ENCODE measurements around the gene DMWD. TPM values are rescaled to one million over a fixed set of nuclear protein-coding genes. Genes with fewer than 3 reads are reported as not detected.

DMWD gene
- total and polyA plus RNA-seq, 2 donors (not counting 1 experiment from before 2014, with no cell fraction given) = 25.1 to 86.4 TPM

- H3K36me3 ChIP-seq (replicated peaks in 1 of 2; ENCODE audit: control extremely low read depth in 1 of 2, control insufficient read depth in 1 of 2, extremely low read depth in 1 of 2, insufficient read depth in 2 of 2, low read length in 1 of 2) = peaks cover 0 to 16% of the 10 kb centered on the region in 2 experiments
- H3K27me3 Mint-ChIP-seq = peaks cover 3% of the 10 kb centered on the region
- H2AFZ ChIP-seq (ENCODE audit: insufficient read depth, low read depth, low read length, poor library complexity, severe bottlenecking) = no peak overlapping the region
- peak overlapping the region; percentile 54 for H3K4me3 Mint-ChIP-seq
- H3K4me1 ChIP-seq (ENCODE audit: control insufficient read depth in 2 of 2, insufficient read depth in 2 of 2, low read length in 2 of 2) = peaks cover 19 to 23% of the 10 kb centered on the region in 2 donors
- no peaks in the 10 kb centered on the region for H3K79me2 ChIP-seq (ENCODE audit: control insufficient read depth, insufficient read depth, low read length)
- ChIA-PET CTCF (interaction anchor here (0.5 to 2.2 kb wide), 27 partner anchors 9 to 1127 kb away, joined by 3 to 23 read pairs (median 4); partner anchors contain the start of genes DMWD, IRF2BP1, SIX5 and SYMPK), POLR2A (interaction anchor here (0.7 to 0.8 kb wide), 3 partner anchors 64 to 148 kb away, joined by 5 to 8 read pairs (median 6); no protein-coding TSS in a partner anchor)
- DNase-seq (peak; percentile 96), ATAC-seq (ENCODE audit: low read depth) (peak; percentile 100)
- peaks cover 14% of the 10 kb centered on the region for H4K20me1 ChIP-seq (ENCODE audit: control insufficient read depth, insufficient read depth, low read length, poor library complexity, severe bottlenecking)
- no peaks in the 10 kb centered on the region for H3K9me3 ChIP-seq (ENCODE audit: control extremely low read depth in 1 of 3, control insufficient read depth in 2 of 3, insufficient read depth in 1 of 3, low read length in 2 of 3)
- no peaks in the 10 kb centered on the region for H3K9me3 Mint-ChIP-seq (ENCODE audit: insufficient read depth)
- TF ChIP-seq CTCF (IDR thresholded peaks at IDR 0.05) (peak; percentile 97), EZH2 (IDR thresholded peaks at IDR 0.05; ENCODE audit: borderline replicate concordance, insufficient read depth, low read depth, low read length, poor library complexity, severe bottlenecking) (no peak)
- intact Hi-C loops (cut with micrococcal nuclease) = loop anchor here (1.0 to 2.0 kb wide), 5 partner anchors 24 to 200 kb away; partner anchors contain the start of genes DMWD and SYMPK
- peaks cover 0 to 6% (median 2%) of the 10 kb centered on the region in 4 experiments for H3K27me3 ChIP-seq (replicated peaks in 1 of 4; ENCODE audit: control extremely low read depth in 1 of 4, control insufficient read depth in 3 of 4, insufficient read depth in 4 of 4, low read length in 3 of 4)
- peak overlapping the region; percentile 75 for H3K27ac Mint-ChIP-seq
- whole genome bisulfite sequencing (ENCODE audit: insufficient coverage) = 32% methylated on average over 14 of the region's 24 CpGs
- no peak overlapping the region for H3K9ac ChIP-seq (ENCODE audit: low read length)
- peaks cover 11% of the 10 kb centered on the region for H3K4me1 Mint-ChIP-seq
- no peak overlapping the region for H3K27ac ChIP-seq (ENCODE audit: low read length in 2 of 2)
- H3K4me2 ChIP-seq (replicated peaks; ENCODE audit: low read depth, low read length, poor library complexity, severe bottlenecking) = peak overlapping the region; percentile 43
- no peak overlapping the region for H3K4me3 ChIP-seq (ENCODE audit: control extremely low read depth in 1 of 5, extremely low read depth in 1 of 5, insufficient read depth in 1 of 5, low read depth in 2 of 5, low read length in 4 of 5)
Measured at GRCh38 chr19:45817010-45817724, 24.5 kb upstream of the DMWD start.
